Esophagus squamous epithelium (tissue), 5 donors: ENCODE data around the gene LDLRAD4. TPM values are rescaled to one million over a fixed set of nuclear protein-coding genes. Genes with fewer than 3 reads are reported as not detected.

Experiments
- DNase-seq: peaks from one replicate; lab custom pipeline; 2025; lab: John Stamatoyannopoulos, UW
- H3K27ac ChIP-seq, 4 donors: fragments of 200-600 bp; sonication (generic); one replicate each; pipeline ENCODE4 v1.5.1; 2016 to 2019; ENCODE audit warnings: mild to moderate bottlenecking in 1 of 4
- H3K27me3 ChIP-seq, 4 donors: fragments of 200-600 bp; sonication (generic); 1 replicate in 3 of 4; 2 replicates in 1 of 4; pipeline versions ENCODE4 v1.5.1 to v1.6.0; 2017 to 2021; ENCODE audit warnings: antibody characterized with exemption in 1 of 4
- H3K36me3 ChIP-seq, 3 donors: fragments of 200-600 bp; sonication (generic); one replicate each; pipeline ENCODE4 v1.5.1; 2016 to 2019
- H3K4me1 ChIP-seq, 3 donors: fragments of 200-600 bp; sonication (generic); one replicate each; pipeline ENCODE4 v1.5.1; 2017 to 2019
- H3K4me3 ChIP-seq, 4 donors: fragments of 200-600 bp; sonication (generic); 1 replicate in 3 of 4; 2 replicates in 1 of 4; pipeline ENCODE4 v1.5.1; 2016 to 2019; ENCODE audit warnings: mild to moderate bottlenecking in 2 of 4, moderate library complexity in 1 of 4
- H3K9me3 ChIP-seq, 3 donors: fragments of 200-600 bp; sonication (generic); one replicate each; pipeline ENCODE4 v1.5.1; 2016 to 2019
- CTCF ChIP-seq, 6 experiments: fragments of 450-650 bp in 4 of 6; fragments of 200-600 bp in 2 of 6; sonication (generic) in 2 of 6; IDR thresholded peaks; one replicate each; pipeline ENCODE4 v1.5.1; 2016 to 2019; ENCODE audit warnings: antibody characterized with exemption in 6 of 6, mild to moderate bottlenecking in 4 of 6, moderate library complexity in 4 of 6
- POLR2A ChIP-seq, 4 donors: fragments of 450-650 bp; IDR thresholded peaks; one replicate each; pipeline ENCODE4 v1.6.1; 2017; ENCODE audit warnings: antibody characterized with exemption in 4 of 4, mild to moderate bottlenecking in 4 of 4, moderate library complexity in 3 of 4
- WGBS, 2 donors: methylation state at CpG; one replicate each; pipeline ENCODE4 v1.1.5; 2018; 5-methylcytosine and 5-hydroxymethylcytosine counted together
- intact Hi-C: fragments of 100-400 bp; cut with DNase I; formaldehyde crosslinking; loops from one replicate; pipeline ENCODE4 v1.15.0; 2022
- total RNA-seq, 4 donors: library from RNA; depleted of rRNA; stranded (reverse); fragments of >200 nt; gene quantifications; one replicate each; pipeline ENCODE4 v1.1.0, GENCODE V29; 2016
- donor health status: DM: yes; HTN: yes; CAD: no.

LDLRAD4 gene
- total RNA-seq, 4 donors from 2014 or later = 0.91 to 17.9 (median 6.8) TPM

- H3K27ac ChIP-seq = no peak overlapping the region
- no peak for DNase-seq
- H3K27me3 ChIP-seq = no peaks in the 10 kb centered on the region
- intact Hi-C loops = no loop called here
- no peaks in the 10 kb centered on the region for H3K36me3 ChIP-seq
- TF ChIP-seq CTCF (IDR thresholded peaks at IDR 0.05) (no peak), POLR2A (IDR thresholded peaks at IDR 0.05) (no peak)
- 30 to 57% methylated on average over 5 to 13 of the region's 13 CpGs for WGBS, 2 donors
- no peak overlapping the region for H3K4me3 ChIP-seq
- peaks cover 0 to 10% (median 0%) of the 10 kb centered on the region in 3 donors for H3K4me1 ChIP-seq
- H3K9me3 ChIP-seq = no peaks in the 10 kb centered on the region
Observed at GRCh38 chr18:13653746-13654433, 435.3 kb downstream of the LDLRAD4 start.

GRCh38 chr18:13657974-13658373, 439.4 kb downstream of the LDLRAD4 start:
- intact Hi-C loops = no loop called here
- WGBS, 2 donors = 67 to 69% methylated on average over 6 to 7 of the region's 7 CpGs
- H3K4me1 ChIP-seq = peaks cover 0 to 10% (median 0%) of the 10 kb centered on the region in 3 donors

GRCh38 chr18:13658436-13659204, 440.1 kb downstream of the LDLRAD4 start:
- H3K27me3 ChIP-seq = no peaks in the 10 kb centered on the region
- H3K4me3 ChIP-seq = no peak overlapping the region
- H3K27ac ChIP-seq = no peak overlapping the region
- no peaks in the 10 kb centered on the region for H3K9me3 ChIP-seq
- no peak for DNase-seq
- WGBS, 2 donors = 76 to 77% methylated on average over 5 to 8 of the region's 8 CpGs
- TF ChIP-seq CTCF (IDR thresholded peaks at IDR 0.05) = no peak
- TF ChIP-seq POLR2A (IDR thresholded peaks at IDR 0.05) = no peak
- peaks cover 0 to 9% (median 0%) of the 10 kb centered on the region in 3 donors for H3K4me1 ChIP-seq
- intact Hi-C loops = no loop called here
- peaks cover 0 to 9% (median 0%) of the 10 kb centered on the region in 3 donors for H3K36me3 ChIP-seq

More at GRCh38 chr18:13657974-13658373, 439.4 kb downstream of the LDLRAD4 start:
- Histone ChIP-seq H3K27me3 (no peaks in the 10 kb centered on the region), H3K9me3 (no peaks in the 10 kb centered on the region), H3K36me3 (peaks cover 0 to 5% (median 0%) of the 10 kb centered on the region in 3 donors), H3K27ac (no peak overlapping the region), H3K4me3 (no peak overlapping the region)
- DNase-seq = no peak
- TF ChIP-seq POLR2A (IDR thresholded peaks at IDR 0.05) = no peak
- TF ChIP-seq CTCF (IDR thresholded peaks at IDR 0.05) = no peak

- TF ChIP-seq POLR2A (IDR thresholded peaks at IDR 0.05) = no peak
- no peak for TF ChIP-seq CTCF (IDR thresholded peaks at IDR 0.05)
- H3K9me3 ChIP-seq = no peaks in the 10 kb centered on the region
- H3K4me1 ChIP-seq = no peaks in the 10 kb centered on the region
- no peak for DNase-seq
- H3K4me3 ChIP-seq = no peak overlapping the region
- H3K36me3 ChIP-seq = peaks cover 0 to 26% (median 0%) of the 10 kb centered on the region in 3 donors
- intact Hi-C loops = no loop called here
- 41 to 60% methylated on average over 5 of the region's 5 CpGs for WGBS, 2 donors
- no peaks in the 10 kb centered on the region for H3K27me3 ChIP-seq
- no peak overlapping the region for H3K27ac ChIP-seq
Observed at GRCh38 chr18:13660510-13660909, 441.9 kb downstream of the LDLRAD4 start.
